ENCODE measurements around the gene ZMYND8. TPM values are rescaled to one million over a fixed set of nuclear protein-coding genes. Genes with fewer than 3 reads are reported as not detected.

ZMYND8 gene
- total RNA-seq, 2 experiments from 2014 or later: 44.3 to 44.7 TPM

DNA sequence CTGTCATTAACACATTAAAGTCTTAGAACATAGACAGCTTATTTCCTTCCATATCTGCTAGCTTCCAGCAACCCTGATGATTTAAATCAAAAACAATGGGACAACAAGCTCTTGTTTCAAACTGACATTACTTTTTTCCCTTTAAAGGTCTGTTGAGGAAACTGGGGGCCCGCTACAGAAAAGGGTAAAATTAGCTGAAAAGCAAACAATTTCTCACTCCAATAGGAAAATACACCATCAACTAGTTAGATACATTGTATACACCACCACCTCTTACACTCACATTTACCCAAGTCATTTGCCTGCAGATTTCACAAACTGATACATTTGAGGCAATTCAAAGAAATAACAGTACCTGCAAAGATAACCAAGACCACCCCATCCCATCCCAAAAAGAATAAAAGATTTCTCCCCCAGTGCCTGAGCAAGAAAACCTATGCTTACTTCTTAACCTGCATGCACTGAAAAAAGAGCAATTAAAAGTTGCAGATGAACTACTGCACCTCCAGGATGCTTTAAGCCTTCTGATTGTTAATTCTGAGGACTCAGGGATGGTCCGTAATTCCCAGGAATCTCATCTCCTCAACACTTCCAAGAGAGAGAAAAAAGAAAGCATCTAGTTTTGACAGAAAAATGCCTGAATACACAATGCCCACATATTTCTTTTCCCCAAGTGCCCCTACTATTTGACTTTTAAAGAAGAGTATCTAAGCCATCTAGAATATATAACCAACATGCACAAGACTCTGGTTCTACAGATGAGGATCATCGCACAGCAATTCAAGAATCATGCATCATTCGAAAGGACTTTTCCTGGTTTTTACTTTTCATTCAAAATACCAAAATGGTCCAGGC lies 5.6 kb downstream of the ZMYND8 start:
- Mint-ChIP-seq H3K4me1 (ENCODE audit: low read depth) (peaks cover 32% of the 10 kb centered on the region), H3K36me3 (ENCODE audit: low read depth) (peaks cover 40% of the 10 kb centered on the region), H3K27ac (no peak overlapping the region), H3K4me3 (no peak overlapping the region), H3K9me3 (ENCODE audit: insufficient read depth) (no peaks in the 10 kb centered on the region), H3K27me3 (ENCODE audit: low read depth) (no peaks in the 10 kb centered on the region)
- DNase-seq (no peak), ATAC-seq (no peak)
- ChIA-PET CTCF (interaction anchor here (1.2 to 16.3 kb wide), 9 partner anchors 8 to 270 kb away, joined by 3 to 206 read pairs (median 3); no protein-coding TSS in a partner anchor), POLR2A (interaction anchor here (1.2 kb wide), 1 partner anchor 12 kb away, joined by 4 read pairs; no protein-coding TSS in a partner anchor)

DNA sequence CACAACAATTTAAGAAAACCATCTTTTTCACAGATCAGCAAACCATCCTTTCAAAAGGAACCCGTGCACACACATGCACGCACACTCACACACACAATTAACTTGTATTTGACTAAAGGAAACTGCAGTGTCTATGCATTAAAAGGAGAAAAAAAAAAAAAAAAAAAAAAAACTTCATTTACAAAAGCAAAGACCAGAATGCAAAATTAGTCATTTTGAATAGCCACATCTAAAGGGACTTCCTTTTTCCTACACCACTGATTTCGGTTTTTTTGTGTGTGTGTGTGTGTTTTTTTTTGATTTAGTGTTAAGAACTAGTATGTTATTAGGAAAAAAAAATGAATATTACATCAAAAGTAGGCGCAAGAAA lies 6.3 kb downstream of the ZMYND8 start:
- H3K27ac Mint-ChIP-seq: no peak overlapping the region
- ChIA-PET POLR2A (no interaction called here), CTCF (interaction anchor here (1.1 to 16.3 kb wide), 7 partner anchors 9 to 137 kb away, joined by 3 to 206 read pairs (median 3); no protein-coding TSS in a partner anchor)
- H3K9me3 Mint-ChIP-seq (ENCODE audit: insufficient read depth): no peaks in the 10 kb centered on the region
- peaks cover 32% of the 10 kb centered on the region for H3K4me1 Mint-ChIP-seq (ENCODE audit: low read depth)
- no peak for DNase-seq
- no peak overlapping the region for H3K4me3 Mint-ChIP-seq
- no peaks in the 10 kb centered on the region for H3K27me3 Mint-ChIP-seq (ENCODE audit: low read depth)
- ATAC-seq: peak; percentile 19
- H3K36me3 Mint-ChIP-seq (ENCODE audit: low read depth): peaks cover 38% of the 10 kb centered on the region

DNA sequence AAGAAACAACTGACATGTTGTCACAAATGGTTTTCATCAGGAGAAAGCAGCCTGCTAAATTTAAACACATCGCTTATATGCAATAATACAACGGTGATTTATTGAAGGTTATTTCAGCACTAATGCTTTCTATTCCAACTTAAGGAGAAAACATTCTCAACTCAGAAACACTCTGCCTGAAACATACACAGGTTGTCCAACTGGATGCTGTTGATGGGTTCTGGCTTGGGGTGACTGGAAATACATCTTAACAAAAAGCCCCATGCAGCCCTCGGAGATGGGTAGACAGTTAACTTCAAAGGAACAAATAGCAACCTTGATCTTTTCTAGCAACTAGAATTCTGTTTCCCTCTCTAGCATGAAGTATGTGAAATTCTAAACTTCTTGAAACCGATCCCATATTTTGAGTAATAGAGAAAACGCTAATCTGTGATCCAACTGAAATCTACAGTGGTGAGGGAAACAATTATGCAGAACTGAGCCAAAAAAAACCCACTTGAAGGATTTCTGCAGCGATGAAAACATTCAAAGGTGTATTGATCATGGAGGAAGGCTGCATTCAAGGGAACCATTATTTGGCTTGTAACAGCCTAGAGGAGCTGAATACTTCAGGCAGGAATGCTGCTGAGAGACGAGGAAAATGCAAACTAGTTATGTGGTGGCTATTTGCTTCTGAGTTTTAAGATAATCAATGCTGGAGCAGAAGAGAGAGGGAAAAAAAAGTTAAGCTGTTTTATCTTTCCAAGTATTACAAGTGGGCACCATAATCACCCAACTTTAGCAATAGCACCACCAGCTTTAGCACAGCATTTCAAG lies 6.9 kb downstream of the ZMYND8 start:
- H3K4me1 Mint-ChIP-seq (ENCODE audit: low read depth): peaks cover 28% of the 10 kb centered on the region
- ChIA-PET CTCF (interaction anchor here (1.1 to 16.3 kb wide), 7 partner anchors 10 to 138 kb away, joined by 3 to 206 read pairs (median 3); no protein-coding TSS in a partner anchor), POLR2A (no interaction called here)
- H3K9me3 Mint-ChIP-seq (ENCODE audit: insufficient read depth): no peaks in the 10 kb centered on the region
- no peak overlapping the region for H3K27ac Mint-ChIP-seq
- ATAC-seq (no peak), DNase-seq (no peak)
- H3K4me3 Mint-ChIP-seq: no peak overlapping the region
- peaks cover 34% of the 10 kb centered on the region for H3K36me3 Mint-ChIP-seq (ENCODE audit: low read depth)
- no peaks in the 10 kb centered on the region for H3K27me3 Mint-ChIP-seq (ENCODE audit: low read depth)

DNA sequence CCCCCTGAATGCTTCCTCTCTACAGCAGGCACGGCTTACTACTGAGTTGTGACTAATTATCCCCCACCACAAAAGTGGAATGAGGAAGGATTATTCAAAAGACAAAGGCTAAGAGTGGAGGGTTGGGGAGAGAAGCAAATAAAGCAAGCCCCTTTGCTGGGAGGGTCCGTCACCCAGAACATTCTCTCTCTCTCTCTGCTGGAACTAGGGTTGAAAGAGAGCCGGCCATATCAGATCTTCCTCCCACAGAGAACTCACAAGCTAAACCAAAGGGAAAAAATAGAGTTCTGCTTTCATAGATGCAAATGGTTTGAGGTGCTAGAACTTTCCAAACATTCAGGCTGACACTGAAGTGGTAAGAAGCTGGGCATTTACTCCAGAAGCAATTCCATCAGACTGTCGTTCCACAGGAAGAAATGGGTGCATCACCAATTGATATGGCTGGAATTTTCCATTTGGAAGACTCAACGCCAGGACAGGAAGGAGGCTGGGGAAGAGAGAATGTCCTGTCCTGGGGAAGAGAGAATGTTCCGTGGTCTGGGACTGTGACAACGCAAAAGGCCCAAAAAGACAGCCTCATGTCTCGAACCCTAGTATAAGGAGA lies 7.9 kb downstream of the ZMYND8 start:
- POLR2A ChIA-PET: interaction anchor here (2.5 kb wide), 1 partner anchor 8 kb away, joined by 12 read pairs; the partner anchor contains the start of gene ZMYND8
- ATAC-seq (no peak), DNase-seq (no peak)
- Mint-ChIP-seq H3K27ac (no peak overlapping the region), H3K27me3 (ENCODE audit: low read depth) (no peaks in the 10 kb centered on the region), H3K4me1 (ENCODE audit: low read depth) (peaks cover 27% of the 10 kb centered on the region), H3K36me3 (ENCODE audit: low read depth) (peaks cover 32% of the 10 kb centered on the region), H3K4me3 (no peak overlapping the region), H3K9me3 (ENCODE audit: insufficient read depth) (no peaks in the 10 kb centered on the region)
- CTCF ChIA-PET: interaction anchor here (4.1 to 16.3 kb wide), 2 partner anchors 34 to 75 kb away, joined by 37 to 206 read pairs; no protein-coding TSS in a partner anchor

DNA sequence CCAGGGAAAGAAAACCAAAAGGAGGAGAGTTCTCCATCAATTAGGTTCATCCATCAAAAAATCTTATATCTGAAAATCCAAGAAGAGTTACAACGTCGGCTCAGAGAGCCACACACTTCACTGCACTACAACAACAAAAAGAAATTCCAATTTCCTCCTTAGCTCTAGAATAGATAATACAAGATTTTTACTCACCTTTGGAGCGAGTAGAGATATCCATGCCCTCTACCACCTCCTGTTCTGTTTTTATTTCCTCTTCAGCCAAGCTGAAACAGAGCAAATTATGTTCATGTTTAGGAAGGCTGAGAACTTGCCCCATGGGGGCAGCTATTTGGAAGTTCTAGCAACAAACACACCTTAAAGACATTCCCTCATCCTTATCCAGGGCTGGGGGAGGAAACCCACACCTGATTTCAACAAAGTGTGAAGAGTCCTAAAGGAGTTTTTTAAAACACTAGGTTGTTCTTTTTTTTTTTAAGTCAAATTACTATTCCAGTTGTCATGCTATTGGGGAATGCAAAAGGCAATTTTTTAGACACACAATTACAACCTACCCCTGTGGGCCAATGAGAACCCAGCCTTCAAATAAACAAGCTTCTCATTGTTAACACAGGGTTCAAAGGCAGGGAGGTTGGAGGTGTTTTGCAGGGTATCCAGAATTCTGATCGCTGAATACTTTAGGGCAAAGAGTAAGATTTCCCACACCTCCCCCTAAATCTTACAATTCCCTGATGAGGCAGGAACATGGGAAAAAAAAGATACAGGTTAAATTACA lies 8.7 kb downstream of the ZMYND8 start:
- no peak for DNase-seq
- H3K4me3 Mint-ChIP-seq: no peak overlapping the region
- ChIA-PET CTCF (interaction anchor here (1.3 to 16.3 kb wide), 3 partner anchors 8 to 74 kb away, joined by 6 to 206 read pairs (median 37); partner anchors contain the start of gene ZMYND8), POLR2A (interaction anchor here (2.5 kb wide), 1 partner anchor 9 kb away, joined by 12 read pairs; the partner anchor contains the start of gene ZMYND8)
- peaks cover 27% of the 10 kb centered on the region for H3K4me1 Mint-ChIP-seq (ENCODE audit: low read depth)
- H3K27ac Mint-ChIP-seq: no peak overlapping the region
- peaks cover 35% of the 10 kb centered on the region for H3K36me3 Mint-ChIP-seq (ENCODE audit: low read depth)
- H3K9me3 Mint-ChIP-seq (ENCODE audit: insufficient read depth): no peaks in the 10 kb centered on the region
- no peaks in the 10 kb centered on the region for H3K27me3 Mint-ChIP-seq (ENCODE audit: low read depth)
- ATAC-seq: no peak

DNA sequence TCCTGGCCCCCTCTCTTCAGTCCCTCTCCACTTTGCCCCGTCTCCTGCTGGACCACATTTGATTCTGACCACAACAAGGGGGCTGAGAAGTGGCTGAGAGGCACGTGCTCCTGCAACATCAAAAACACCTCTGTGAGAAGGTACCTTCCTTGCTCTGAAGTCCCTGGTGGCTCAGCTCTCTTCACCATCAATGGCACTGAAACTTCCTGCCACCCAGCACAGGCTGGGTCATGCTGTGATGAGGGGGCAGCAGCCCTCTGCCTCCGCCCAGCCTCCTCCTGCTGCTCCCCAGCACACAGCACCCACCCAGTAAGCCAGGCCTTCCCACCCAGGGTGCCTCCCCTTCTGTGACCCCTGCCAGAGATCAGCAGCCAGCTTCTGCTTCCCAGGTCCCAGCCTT lies 10.3 kb downstream of the ZMYND8 start:
- Mint-ChIP-seq H3K9me3 (ENCODE audit: insufficient read depth) (no peaks in the 10 kb centered on the region), H3K4me3 (no peak overlapping the region), H3K27ac (peak overlapping the region; percentile 72), H3K27me3 (ENCODE audit: low read depth) (no peaks in the 10 kb centered on the region), H3K36me3 (ENCODE audit: low read depth) (peaks cover 39% of the 10 kb centered on the region), H3K4me1 (ENCODE audit: low read depth) (peaks cover 27% of the 10 kb centered on the region)
- ATAC-seq (peak; percentile 53), DNase-seq (no peak)
- POLR2A ChIA-PET: interaction anchor here (1.2 kb wide), 1 partner anchor 10 kb away, joined by 6 read pairs; the partner anchor contains the start of gene ZMYND8
- CTCF ChIA-PET: interaction anchor here (1.1 to 16.3 kb wide), 3 partner anchors 13 to 73 kb away, joined by 3 to 206 read pairs (median 4); no protein-coding TSS in a partner anchor

DNA sequence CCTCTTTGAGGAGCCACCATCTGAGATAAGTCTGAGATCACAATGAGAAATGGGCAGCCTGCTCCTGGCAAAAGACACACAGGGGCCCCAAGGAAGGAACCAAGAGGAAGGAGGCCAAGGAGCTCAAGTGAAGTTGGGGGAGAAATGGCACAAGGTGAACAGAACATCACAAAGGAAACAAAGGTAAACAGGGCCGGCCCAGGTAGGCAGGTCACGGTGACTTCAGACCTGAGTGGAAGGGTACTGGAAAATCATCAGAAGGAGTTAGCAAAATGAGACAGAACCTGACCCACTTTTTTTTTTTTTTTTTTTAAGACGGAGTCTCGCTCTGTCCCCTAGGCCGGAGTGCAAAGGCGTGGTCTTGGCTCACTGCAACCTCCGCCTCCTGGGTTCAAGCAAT lies 11.3 kb downstream of the ZMYND8 start:
- POLR2A ChIA-PET: interaction anchor here (1.2 kb wide), 1 partner anchor 11 kb away, joined by 6 read pairs; the partner anchor contains the start of gene ZMYND8
- peaks cover 31% of the 10 kb centered on the region for H3K4me1 Mint-ChIP-seq (ENCODE audit: low read depth)
- H3K4me3 Mint-ChIP-seq: no peak overlapping the region
- H3K27ac Mint-ChIP-seq: peak overlapping the region; percentile 39
- H3K9me3 Mint-ChIP-seq (ENCODE audit: insufficient read depth): no peaks in the 10 kb centered on the region
- H3K27me3 Mint-ChIP-seq (ENCODE audit: low read depth): no peaks in the 10 kb centered on the region
- ATAC-seq (no peak), DNase-seq (no peak)
- peaks cover 43% of the 10 kb centered on the region for H3K36me3 Mint-ChIP-seq (ENCODE audit: low read depth)
- CTCF ChIA-PET: interaction anchor here (1.6 to 16.3 kb wide), 2 partner anchors 14 to 38 kb away, joined by 4 to 206 read pairs; no protein-coding TSS in a partner anchor

DNA sequence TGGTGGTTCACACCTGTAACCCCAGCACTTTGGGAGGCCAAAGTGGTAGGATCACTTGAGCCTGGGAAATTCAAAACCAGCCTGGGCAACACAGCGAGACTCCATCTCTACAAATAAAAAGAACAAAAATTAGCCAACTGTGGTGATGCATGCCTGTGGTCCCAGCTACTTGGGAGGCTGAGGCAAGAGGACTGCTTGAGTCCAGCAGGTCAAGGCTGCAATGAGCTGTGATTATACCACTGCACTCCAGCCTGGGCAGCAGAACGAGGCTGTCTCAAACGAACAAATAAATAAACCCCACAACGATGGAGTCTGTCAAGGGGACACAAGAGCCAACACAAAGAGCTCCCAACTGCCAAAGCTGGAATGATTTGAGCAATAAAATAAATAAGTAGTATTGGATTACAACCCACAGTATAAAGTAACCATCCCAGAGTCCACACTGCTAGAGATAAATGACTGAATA lies 13.5 kb downstream of the ZMYND8 start:
- H3K27ac Mint-ChIP-seq: no peak overlapping the region
- peaks cover 56% of the 10 kb centered on the region for H3K36me3 Mint-ChIP-seq (ENCODE audit: low read depth)
- ATAC-seq: no peak
- POLR2A ChIA-PET: interaction anchor here (1.4 kb wide), 1 partner anchor 14 kb away, joined by 5 read pairs; the partner anchor contains the start of gene ZMYND8
- CTCF ChIA-PET: interaction anchor here (1.1 to 1.5 kb wide), 3 partner anchors 9 to 41 kb away, joined by 3 to 6 read pairs (median 5); no protein-coding TSS in a partner anchor
- no peak overlapping the region for H3K4me3 Mint-ChIP-seq
- H3K9me3 Mint-ChIP-seq (ENCODE audit: insufficient read depth): no peaks in the 10 kb centered on the region
- no peaks in the 10 kb centered on the region for H3K27me3 Mint-ChIP-seq (ENCODE audit: low read depth)
- H3K4me1 Mint-ChIP-seq (ENCODE audit: low read depth): peaks cover 31% of the 10 kb centered on the region
- no peak for DNase-seq

DNA sequence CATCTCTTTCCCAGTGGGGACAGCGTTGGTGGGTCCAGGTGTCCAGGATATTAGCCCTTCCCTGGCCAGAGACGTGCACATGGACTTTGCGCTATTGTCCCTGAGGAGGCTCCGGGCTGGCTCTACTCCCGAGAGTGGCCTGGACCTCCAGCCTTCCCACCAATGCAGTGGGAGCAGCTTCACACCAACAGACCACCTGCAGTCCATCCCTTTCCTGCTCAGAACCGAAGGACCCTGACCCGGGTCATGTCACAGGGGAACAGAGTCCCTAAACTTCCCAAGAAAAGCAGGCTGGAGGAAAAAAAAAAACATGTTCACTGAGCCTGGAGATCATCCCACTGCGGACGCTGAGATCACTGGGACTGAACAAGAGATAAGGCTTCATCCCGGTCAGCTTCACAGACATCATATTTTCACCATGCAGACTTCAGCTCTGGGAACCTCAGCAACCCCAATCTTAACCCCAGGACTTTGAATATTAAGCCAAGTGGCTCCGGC lies 18.3 kb downstream of the ZMYND8 start:
- no peak for ATAC-seq
- Mint-ChIP-seq H3K4me1 (ENCODE audit: low read depth) (peaks cover 18% of the 10 kb centered on the region), H3K4me3 (no peak overlapping the region), H3K27ac (no peak overlapping the region), H3K9me3 (ENCODE audit: insufficient read depth) (no peaks in the 10 kb centered on the region), H3K27me3 (ENCODE audit: low read depth) (no peaks in the 10 kb centered on the region), H3K36me3 (ENCODE audit: low read depth) (peaks cover 43% of the 10 kb centered on the region)
- CTCF ChIA-PET: interaction anchor here (0.6 to 1.0 kb wide), 2 partner anchors 46 to 157 kb away, joined by 3 to 5 read pairs; no protein-coding TSS in a partner anchor
- no peak for DNase-seq
- POLR2A ChIA-PET: interaction anchor here (1.4 kb wide), 1 partner anchor 14 kb away, joined by 4 read pairs; no protein-coding TSS in a partner anchor

DNA sequence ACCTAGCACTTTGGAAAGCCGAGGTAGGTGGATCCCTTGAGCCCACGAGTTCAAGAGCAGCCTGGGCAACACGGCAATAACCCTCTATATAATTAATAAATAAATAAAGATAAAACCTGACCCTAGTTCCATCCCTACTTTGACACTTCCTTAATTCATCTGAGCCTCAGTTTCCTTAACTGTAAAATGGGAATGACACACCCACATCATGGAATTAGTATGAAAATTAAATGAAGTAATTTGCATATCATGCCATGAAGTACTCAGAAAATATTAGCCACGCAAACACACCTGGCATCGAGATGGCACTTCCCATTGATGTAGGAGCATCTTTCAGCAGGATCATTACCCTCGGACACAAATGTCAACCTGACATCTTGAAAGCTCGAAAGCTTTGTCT lies 19.1 kb downstream of the ZMYND8 start:
- no peak for ATAC-seq
- CTCF ChIA-PET: no interaction called here
- POLR2A ChIA-PET: no interaction called here
- Mint-ChIP-seq H3K9me3 (ENCODE audit: insufficient read depth) (no peaks in the 10 kb centered on the region), H3K36me3 (ENCODE audit: low read depth) (peaks cover 42% of the 10 kb centered on the region), H3K4me1 (ENCODE audit: low read depth) (peaks cover 24% of the 10 kb centered on the region), H3K27ac (no peak overlapping the region), H3K27me3 (ENCODE audit: low read depth) (no peaks in the 10 kb centered on the region), H3K4me3 (no peak overlapping the region)
- DNase-seq: no peak
